Fibroblast of lung (primary cell): ENCODE data around the gene APBA2.

Experiments
- EZH2 ChIP-seq: IDR thresholded peaks from 2 replicates; pipeline ENCODE4 v1.5.1; 2012; ENCODE audit warnings: low read length, control low read depth, mild to moderate bottlenecking; ENCODE audit errors: missing control alignments
- TF ChIP-seq, protein P1 (sequence below), 2 donors: IDR thresholded peaks in 1 of 2; conservative IDR thresholded peaks in 1 of 2; 1 replicate in 1 of 2; 2 replicates in 1 of 2; pipeline ENCODE4 v1.5.1; 2011 to 2012; ENCODE audit warnings: low read length in 2 of 2, control low read depth in 1 of 2, inconsistent platforms in 1 of 2, low read depth in 1 of 2, mild to moderate bottlenecking in 1 of 2

- TF ChIP-seq, protein P1, sequence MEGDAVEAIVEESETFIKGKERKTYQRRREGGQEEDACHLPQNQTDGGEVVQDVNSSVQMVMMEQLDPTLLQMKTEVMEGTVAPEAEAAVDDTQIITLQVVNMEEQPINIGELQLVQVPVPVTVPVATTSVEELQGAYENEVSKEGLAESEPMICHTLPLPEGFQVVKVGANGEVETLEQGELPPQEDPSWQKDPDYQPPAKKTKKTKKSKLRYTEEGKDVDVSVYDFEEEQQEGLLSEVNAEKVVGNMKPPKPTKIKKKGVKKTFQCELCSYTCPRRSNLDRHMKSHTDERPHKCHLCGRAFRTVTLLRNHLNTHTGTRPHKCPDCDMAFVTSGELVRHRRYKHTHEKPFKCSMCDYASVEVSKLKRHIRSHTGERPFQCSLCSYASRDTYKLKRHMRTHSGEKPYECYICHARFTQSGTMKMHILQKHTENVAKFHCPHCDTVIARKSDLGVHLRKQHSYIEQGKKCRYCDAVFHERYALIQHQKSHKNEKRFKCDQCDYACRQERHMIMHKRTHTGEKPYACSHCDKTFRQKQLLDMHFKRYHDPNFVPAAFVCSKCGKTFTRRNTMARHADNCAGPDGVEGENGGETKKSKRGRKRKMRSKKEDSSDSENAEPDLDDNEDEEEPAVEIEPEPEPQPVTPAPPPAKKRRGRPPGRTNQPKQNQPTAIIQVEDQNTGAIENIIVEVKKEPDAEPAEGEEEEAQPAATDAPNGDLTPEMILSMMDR (conservative IDR thresholded peaks at IDR 0.05 in 1 of 2, IDR thresholded peaks at IDR 0.05 in 1 of 2; ENCODE audit: low read depth in 1 of 2, low read length in 2 of 2): no peak
- TF ChIP-seq EZH2: no peak
Measured at GRCh38 chr15:29032751-29033150, 147.0 kb downstream of the APBA2 start.
